ENCODE measurements around the gene KLK14.

KLK14 gene

GRCh38 chr19:51125421-51126075, 42.9 kb upstream of the KLK14 start:
- ChIA-PET CTCF (no interaction called here), POLR2A (no interaction called here)
- DNase-seq (ENCODE audit: extremely low spot score) = no peak
- no peak for TF ChIP-seq CTCF (IDR thresholded peaks at IDR 0.05; ENCODE audit: control extremely low read depth, extremely low read depth, low read depth, missing control alignments)

GRCh38 chr19:51124729-51125128, 42.0 kb upstream of the KLK14 start, which contains the start of gene SIGLEC9:
SIGLEC9 (plus strand) TSS chr19:51124906; CDS start chr19:51124975, 69 bp downstream.
- DNase-seq (ENCODE audit: extremely low spot score) = no peak
- TF ChIP-seq CTCF (IDR thresholded peaks at IDR 0.05; ENCODE audit: control extremely low read depth, extremely low read depth, low read depth, missing control alignments) = no peak
- CTCF ChIA-PET = no interaction called here
- POLR2A ChIA-PET = no interaction called here

GRCh38 chr19:51124216-51124615, 41.5 kb upstream of the KLK14 start:
- CTCF ChIA-PET = no interaction called here
- POLR2A ChIA-PET = no interaction called here
- no peak for DNase-seq (ENCODE audit: extremely low spot score)
- no peak for TF ChIP-seq CTCF (IDR thresholded peaks at IDR 0.05; ENCODE audit: control extremely low read depth, extremely low read depth, low read depth, missing control alignments)

GRCh38 chr19:51123802-51124201, 41.1 kb upstream of the KLK14 start:
- no peak for TF ChIP-seq CTCF (IDR thresholded peaks at IDR 0.05; ENCODE audit: control extremely low read depth, extremely low read depth, low read depth, missing control alignments)
- no peak for DNase-seq (ENCODE audit: extremely low spot score)
- CTCF ChIA-PET = no interaction called here
- POLR2A ChIA-PET = no interaction called here

GRCh38 chr19:51123381-51123800, 40.7 kb upstream of the KLK14 start:
- no peak for TF ChIP-seq CTCF (IDR thresholded peaks at IDR 0.05; ENCODE audit: control extremely low read depth, extremely low read depth, low read depth, missing control alignments)
- POLR2A ChIA-PET = no interaction called here
- DNase-seq (ENCODE audit: extremely low spot score) = no peak
- CTCF ChIA-PET = no interaction called here

GRCh38 chr19:51122112-51122981, 39.7 kb upstream of the KLK14 start:
- CTCF ChIA-PET = no interaction called here
- no peak for DNase-seq (ENCODE audit: extremely low spot score)

More at GRCh38 chr19:51122112-51122981, 39.7 kb upstream of the KLK14 start:
- TF ChIP-seq CTCF (IDR thresholded peaks at IDR 0.05; ENCODE audit: control extremely low read depth, extremely low read depth, low read depth, missing control alignments) = no peak
- POLR2A ChIA-PET = no interaction called here

All from GM10248 (cell line).